GM19452 (cell line): Measurements from ENCODE around the gene PLEKHG7.
"Not testable (repeated sequence)": the region's sequence is repeated elsewhere in the genome, so short reads cannot be mapped to it uniquely, and the experiment has no call there.

Source experiments
- ATAC-seq: cut with Tn5 transposase; IDR thresholded peaks from one replicate; pipeline ENCODE4 v1.9.1; 2021; ENCODE audit not compliant: unreplicated experiment

The PLEKHG7 gene

DNA sequence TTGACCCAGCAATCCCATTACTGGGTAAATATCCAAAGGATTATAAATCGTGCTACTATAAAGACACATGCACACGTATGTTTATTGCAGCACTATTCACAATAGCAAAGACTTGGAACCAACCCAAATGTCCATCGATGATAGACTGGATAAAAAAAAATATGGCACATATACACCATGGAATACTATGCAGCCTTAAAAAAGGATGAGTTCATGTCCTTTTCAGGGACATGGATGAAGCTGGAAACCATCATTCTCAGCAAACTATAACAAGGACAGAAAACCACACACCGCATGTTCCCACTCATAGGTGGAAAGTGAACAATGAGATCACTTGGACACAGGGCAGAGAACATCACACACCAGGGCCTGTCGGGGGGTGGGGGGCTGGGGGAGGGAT lies 91.6 kb downstream of the PLEKHG7 start:
- not testable (repeated sequence) for ATAC-seq

DNA sequence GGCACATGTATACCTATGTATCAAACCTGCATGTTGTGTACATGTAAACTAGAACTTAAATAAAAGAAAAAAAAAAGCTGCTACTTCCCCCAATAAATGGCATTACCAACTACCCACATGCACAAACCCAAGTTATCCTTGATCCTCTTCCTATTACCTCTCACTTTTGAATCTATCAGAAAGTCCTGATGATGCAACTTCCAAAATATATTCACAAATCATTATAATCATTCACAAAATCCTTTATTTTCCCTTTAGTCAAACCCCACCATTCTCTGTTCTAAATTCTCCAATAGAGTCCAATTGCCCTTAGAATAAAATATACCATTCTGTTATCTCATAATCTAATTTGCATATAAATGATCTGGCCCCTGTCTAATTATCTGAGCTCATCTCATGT lies 92.0 kb downstream of the PLEKHG7 start:
- ATAC-seq: no peak

DNA sequence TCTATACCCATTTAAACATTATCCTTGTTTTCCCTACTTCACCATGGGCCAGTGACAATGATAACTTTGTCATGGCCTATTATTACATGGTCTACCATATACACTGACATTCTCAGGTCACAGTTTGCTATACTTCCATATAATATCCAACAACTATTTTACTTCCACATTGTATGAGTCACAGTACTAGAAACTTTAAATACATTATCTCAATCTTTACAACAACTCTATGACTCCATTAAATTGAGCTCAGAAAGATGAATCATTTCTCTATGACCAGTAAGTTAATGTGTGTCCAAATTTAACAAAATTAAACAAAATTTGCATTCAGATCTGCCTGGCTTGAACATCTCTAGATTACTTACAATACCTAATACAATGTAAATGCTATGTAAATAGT lies 93.9 kb downstream of the PLEKHG7 start:
- ATAC-seq: no peak

DNA sequence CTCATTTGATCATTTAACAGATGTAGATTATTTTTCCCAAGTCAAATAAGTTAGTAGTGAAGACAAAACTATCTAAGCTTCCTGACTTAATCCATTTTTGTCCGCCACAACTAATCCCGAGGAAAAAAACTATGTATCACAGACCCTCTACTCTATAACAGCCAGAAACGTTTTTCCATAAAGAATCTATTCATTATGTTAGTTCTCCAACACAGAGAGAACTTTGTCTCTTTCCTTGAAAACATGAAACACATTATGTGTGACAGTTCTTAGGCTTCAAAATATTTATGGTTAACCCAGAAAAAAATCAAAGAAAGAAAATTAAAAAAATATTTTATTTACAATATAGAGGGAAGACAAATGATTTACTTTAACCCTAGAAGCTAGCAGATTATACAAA lies 100.1 kb downstream of the PLEKHG7 start:
- ATAC-seq: no peak

DNA sequence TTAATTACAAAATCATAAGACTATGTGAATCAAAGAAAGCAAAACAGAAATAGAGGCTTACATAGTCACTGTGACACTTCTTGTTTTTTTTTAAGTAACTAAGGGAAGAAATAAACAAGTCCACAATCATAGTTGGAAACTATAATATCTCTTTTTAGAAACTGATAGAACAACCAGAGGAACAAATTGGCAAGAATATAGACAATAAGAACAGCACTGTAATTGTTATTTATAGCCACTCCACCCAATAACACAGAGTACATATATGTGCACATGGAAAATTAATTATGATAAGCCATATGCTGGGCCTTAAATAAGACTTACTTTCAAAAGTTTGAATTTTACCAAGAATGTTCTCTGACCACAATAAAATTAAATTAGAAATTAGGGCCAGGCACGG lies 101.1 kb downstream of the PLEKHG7 start:
- no peak for ATAC-seq

DNA sequence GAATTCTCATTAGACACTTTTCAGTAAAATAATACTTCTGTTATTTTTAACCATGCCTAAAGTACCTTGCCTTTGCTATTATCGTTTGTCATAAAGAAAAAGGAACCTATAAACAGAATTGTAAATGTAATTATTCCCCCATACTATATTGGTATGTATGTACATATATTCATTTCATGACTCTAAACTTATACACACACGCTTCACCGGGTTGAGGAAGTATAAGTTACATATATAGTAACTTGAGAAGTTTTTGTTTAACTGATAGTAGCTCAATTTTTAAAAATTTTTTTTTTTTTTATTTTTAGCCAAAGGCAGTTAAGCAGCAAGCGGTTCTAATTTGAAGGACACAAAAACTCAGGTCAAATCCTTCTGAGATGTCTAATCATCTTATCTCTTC lies 107.6 kb downstream of the PLEKHG7 start:
- no peak for ATAC-seq

DNA sequence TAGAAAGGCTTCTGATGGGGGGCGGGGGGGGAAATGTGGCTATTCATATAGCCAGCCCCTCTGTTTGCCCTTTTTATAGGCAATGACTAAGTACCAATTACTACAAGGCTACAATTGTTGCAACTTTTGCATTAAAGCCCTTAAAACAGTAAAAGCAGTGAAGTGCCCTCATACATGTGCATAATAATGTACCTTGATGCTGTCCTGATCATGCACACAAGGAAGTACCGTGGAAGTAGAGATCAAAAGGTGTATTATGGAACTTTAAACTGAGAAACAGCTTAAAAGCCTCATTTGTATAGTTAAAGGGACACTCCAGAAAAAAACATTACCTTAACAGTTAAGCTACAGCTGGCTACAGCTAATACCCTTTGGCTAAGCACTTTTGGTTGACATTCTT lies 111.8 kb downstream of the PLEKHG7 start:
- no peak for ATAC-seq

DNA sequence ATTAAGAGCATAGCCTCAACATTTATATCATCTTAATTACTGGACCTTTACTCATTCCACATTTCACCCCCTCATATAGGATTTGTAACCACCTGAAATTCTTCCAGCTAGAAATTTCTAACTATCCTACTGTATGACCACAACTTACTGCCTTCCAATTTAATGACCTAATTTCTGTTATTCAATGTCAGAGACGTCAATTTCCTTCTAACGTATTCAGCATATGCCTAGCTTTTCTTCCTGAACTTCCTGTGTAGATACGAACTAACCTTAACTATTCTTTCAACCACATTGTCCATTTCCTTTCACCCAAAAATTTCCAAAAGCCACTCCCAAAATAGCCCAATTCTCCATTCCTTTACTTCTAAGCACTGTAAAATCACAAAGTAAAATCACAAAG lies 118.4 kb downstream of the PLEKHG7 start:
- no peak for ATAC-seq
